Skeletal muscle tissue (tissue), 4 donors: ENCODE data around the gene DCAF12. TPM values are rescaled to one million over a fixed set of nuclear protein-coding genes. Genes with fewer than 3 reads are reported as not detected.

Experiments
- H3K27ac ChIP-seq: one replicate; pipeline ENCODE4 v1.7.0; 2013; ENCODE audit warnings: mild to moderate bottlenecking, low read depth, low read length, inconsistent platforms
- H3K27me3 ChIP-seq, 3 donors: one replicate each; pipeline ENCODE4 v1.7.0; 2013; ENCODE audit warnings: low read length in 3 of 3; ENCODE audit not compliant: control insufficient read depth in 3 of 3, insufficient read depth in 3 of 3
- H3K36me3 ChIP-seq, 3 donors: one replicate each; pipeline ENCODE4 v1.7.0; 2013; ENCODE audit warnings: low read length in 3 of 3; ENCODE audit not compliant: control insufficient read depth in 3 of 3, insufficient read depth in 3 of 3
- H3K4me1 ChIP-seq, 3 donors: one replicate each; pipeline ENCODE4 v1.7.0; 2013; ENCODE audit warnings: low read length in 3 of 3, mild to moderate bottlenecking in 3 of 3; ENCODE audit not compliant: control insufficient read depth in 3 of 3, insufficient read depth in 3 of 3
- H3K4me3 ChIP-seq, 3 donors: one replicate each; pipeline ENCODE4 v1.7.0; 2013; ENCODE audit warnings: low read length in 3 of 3
- H3K9ac ChIP-seq, 3 donors: one replicate each; pipeline ENCODE4 v1.7.0; 2013; ENCODE audit warnings: low read length in 3 of 3, mild to moderate bottlenecking in 3 of 3, moderate library complexity in 2 of 3, low read depth in 1 of 3
- H3K9me3 ChIP-seq, 3 donors: one replicate each; pipeline ENCODE4 v1.7.0; 2013; ENCODE audit warnings: low read length in 3 of 3; ENCODE audit not compliant: control insufficient read depth in 3 of 3
- total RNA-seq: library from RNA; depleted of rRNA; stranded (reverse); fragments of >200 nt; gene quantifications from one replicate; pipeline ENCODE4 v1.2.3, GENCODE V29; 2014
- donor health status: Osteomylitis.

DCAF12 gene
- total RNA-seq, 1 donor from 2014 or later = 36.5 TPM

- no peaks in the 10 kb centered on the region for H3K4me1 ChIP-seq
- H3K27ac ChIP-seq = no peak overlapping the region
- H3K27me3 ChIP-seq = no peaks in the 10 kb centered on the region
- peaks cover 36 to 56% (median 53%) of the 10 kb centered on the region in 3 donors for H3K36me3 ChIP-seq
- H3K9ac ChIP-seq = no peak overlapping the region
- no peaks in the 10 kb centered on the region for H3K9me3 ChIP-seq
- no peak overlapping the region for H3K4me3 ChIP-seq
Measured at GRCh38 chr9:34098307-34098706, 28.2 kb downstream of the DCAF12 start.

- Histone ChIP-seq H3K36me3 (peaks cover 39 to 58% (median 56%) of the 10 kb centered on the region in 3 donors), H3K27ac (no peak overlapping the region), H3K9ac (peak overlapping the region in 1 of 3 donors; percentile 8), H3K27me3 (no peaks in the 10 kb centered on the region), H3K9me3 (no peaks in the 10 kb centered on the region), H3K4me3 (no peak overlapping the region), H3K4me1 (no peaks in the 10 kb centered on the region)
Measured at GRCh38 chr9:34097865-34098264, 28.6 kb downstream of the DCAF12 start.

GRCh38 chr9:34096751-34097150 lies 29.7 kb downstream of the DCAF12 start:
- no peaks in the 10 kb centered on the region for H3K9me3 ChIP-seq
- no peaks in the 10 kb centered on the region for H3K27me3 ChIP-seq
- H3K9ac ChIP-seq = no peak overlapping the region
- no peaks in the 10 kb centered on the region for H3K4me1 ChIP-seq
- peaks cover 32 to 55% (median 49%) of the 10 kb centered on the region in 3 donors for H3K36me3 ChIP-seq
- H3K4me3 ChIP-seq = no peak overlapping the region
- H3K27ac ChIP-seq = no peak overlapping the region

- Histone ChIP-seq H3K27me3 (no peaks in the 10 kb centered on the region), H3K9ac (no peak overlapping the region), H3K4me3 (no peak overlapping the region), H3K4me1 (no peaks in the 10 kb centered on the region), H3K36me3 (peaks cover 32 to 64% (median 58%) of the 10 kb centered on the region in 3 donors), H3K9me3 (no peaks in the 10 kb centered on the region), H3K27ac (no peak overlapping the region)
Measured at GRCh38 chr9:34093578-34093977, 32.9 kb downstream of the DCAF12 start.

GRCh38 chr9:34089311-34089710 lies 37.2 kb downstream of the DCAF12 start:
- H3K27ac ChIP-seq = no peak overlapping the region
- H3K27me3 ChIP-seq = no peaks in the 10 kb centered on the region
- peaks cover 15 to 18% (median 17%) of the 10 kb centered on the region in 3 donors for H3K4me1 ChIP-seq
- H3K9ac ChIP-seq = no peak overlapping the region
- H3K36me3 ChIP-seq = peaks cover 21 to 51% (median 45%) of the 10 kb centered on the region in 3 donors
- H3K4me3 ChIP-seq = no peak overlapping the region
- H3K9me3 ChIP-seq = no peaks in the 10 kb centered on the region

GRCh38 chr9:34087370-34087769 lies 39.1 kb downstream of the DCAF12 start:
- Histone ChIP-seq H3K36me3 (peaks cover 10 to 38% (median 30%) of the 10 kb centered on the region in 3 donors), H3K27ac (no peak overlapping the region)

GRCh38 chr9:34086864-34087263 lies 39.6 kb downstream of the DCAF12 start:
- Histone ChIP-seq H3K27ac (peak overlapping the region; percentile 33), H3K27me3 (no peaks in the 10 kb centered on the region), H3K4me1 (peaks cover 28 to 33% (median 30%) of the 10 kb centered on the region in 3 donors), H3K9ac (no peak overlapping the region), H3K36me3 (peaks cover 10 to 35% (median 26%) of the 10 kb centered on the region in 3 donors), H3K9me3 (no peaks in the 10 kb centered on the region), H3K4me3 (no peak overlapping the region)

More at GRCh38 chr9:34087370-34087769, 39.1 kb downstream of the DCAF12 start:
- Histone ChIP-seq H3K27me3 (no peaks in the 10 kb centered on the region), H3K9ac (no peak overlapping the region), H3K4me1 (peaks cover 28 to 33% (median 30%) of the 10 kb centered on the region in 3 donors), H3K9me3 (no peaks in the 10 kb centered on the region), H3K4me3 (no peak overlapping the region)

- Histone ChIP-seq H3K36me3 (peaks cover 10 to 30% (median 22%) of the 10 kb centered on the region in 3 donors), H3K27me3 (no peaks in the 10 kb centered on the region), H3K9ac (no peak overlapping the region)
Measured at GRCh38 chr9:34085581-34086500, 40.7 kb downstream of the DCAF12 start.

GRCh38 chr9:34084562-34084961 lies 41.9 kb downstream of the DCAF12 start:
- H3K9ac ChIP-seq = peak overlapping the region in 1 of 3 donors; percentile 3
- H3K36me3 ChIP-seq = peaks cover 10 to 27% (median 22%) of the 10 kb centered on the region in 3 donors
- H3K27me3 ChIP-seq = no peaks in the 10 kb centered on the region
- peaks cover 28 to 33% (median 30%) of the 10 kb centered on the region in 3 donors for H3K4me1 ChIP-seq
- H3K4me3 ChIP-seq = no peak overlapping the region
- no peaks in the 10 kb centered on the region for H3K9me3 ChIP-seq
- H3K27ac ChIP-seq = peak overlapping the region; percentile 83

More at GRCh38 chr9:34085581-34086500, 40.7 kb downstream of the DCAF12 start:
- no peaks in the 10 kb centered on the region for H3K9me3 ChIP-seq
- peak overlapping the region in 1 of 3 donors; percentile 9 for H3K4me3 ChIP-seq
- H3K4me1 ChIP-seq = peaks cover 28 to 33% (median 30%) of the 10 kb centered on the region in 3 donors
- H3K27ac ChIP-seq = peak overlapping the region; percentile 83

GRCh38 chr9:34079181-34079580 lies 47.3 kb downstream of the DCAF12 start:
- Histone ChIP-seq H3K36me3 (no peaks in the 10 kb centered on the region), H3K9ac (no peak overlapping the region), H3K4me3 (no peak overlapping the region), H3K4me1 (peaks cover 8 to 17% (median 14%) of the 10 kb centered on the region in 3 donors), H3K27me3 (no peaks in the 10 kb centered on the region), H3K9me3 (no peaks in the 10 kb centered on the region), H3K27ac (no peak overlapping the region)
